PC-9 (cell line): ENCODE measurements around the gene SPRR1A. TPM values are rescaled to one million over a fixed set of nuclear protein-coding genes. Genes with fewer than 3 reads are reported as not detected.

Experiments used
- BruUV-seq: library from RNA; stranded (reverse); fragments of 400-500 nt; replicated peaks from 2 replicates; lab custom pipeline; 2021; lab: Mats Ljungman, UMichigan
- CTCF ChIA-PET: fragments of 300-600 bp; sonication (Branson Sonifier 250); formaldehyde crosslinking; loops from one replicate; lab custom pipeline; 2022; ENCODE audit warnings: antibody characterized with exemption; lab: Charles Lee
- POLR2A ChIA-PET: fragments of 300-600 bp; sonication (Branson Sonifier 250); formaldehyde crosslinking; loops from one replicate; lab custom pipeline; 2022; ENCODE audit warnings: antibody characterized with exemption; ENCODE audit not compliant: unreplicated experiment; lab: Charles Lee
- DNase-seq, 2 experiments: peaks; one replicate each; pipeline versions ENCODE4 v3.0.0 to v3.0.0-alpha.2; 2015 to 2022; ENCODE audit warnings: mixed read lengths in 1 of 2
- H2AFZ ChIP-seq: fragments of 200-600 bp; sonication (generic); 2 replicates; pipeline ENCODE4 v1.8.1; 2017; ENCODE audit warnings: antibody characterized with exemption
- H3F3A ChIP-seq: fragments of 200-600 bp; sonication (generic); 2 replicates; pipeline ENCODE4 v1.8.1; 2017; ENCODE audit warnings: antibody characterized with exemption, mild to moderate bottlenecking, low read depth; ENCODE audit not compliant: insufficient read depth
- H3K27ac ChIP-seq: fragments of 200-600 bp; sonication (generic); 2 replicates; pipeline ENCODE4 v1.6.1; 2016; ENCODE audit warnings: mixed run types
- H3K27me3 ChIP-seq: fragments of 200-600 bp; sonication (generic); 2 replicates; pipeline ENCODE4 v1.6.1; 2016; ENCODE audit warnings: low read depth, mixed run types; ENCODE audit not compliant: insufficient read depth
- H3K36me3 ChIP-seq: fragments of 200-600 bp; sonication (generic); 2 replicates; pipeline ENCODE4 v1.6.1; 2016; ENCODE audit warnings: low read depth, mixed run types
- H3K4me1 ChIP-seq: fragments of 200-600 bp; sonication (generic); replicated peaks from 2 replicates; pipeline ENCODE4 v1.6.1; 2016; ENCODE audit warnings: mixed run types; ENCODE audit not compliant: insufficient read depth
- H3K4me2 ChIP-seq: fragments of 200-600 bp; sonication (generic); 2 replicates; pipeline ENCODE4 v1.6.1; 2017; ENCODE audit warnings: mixed run types
- H3K4me3 ChIP-seq: fragments of 200-600 bp; sonication (generic); 2 replicates; pipeline ENCODE4 v1.6.1; 2016; ENCODE audit warnings: mixed run types
- H3K79me2 ChIP-seq: fragments of 200-600 bp; sonication (generic); 2 replicates; pipeline ENCODE4 v1.6.1; 2017; ENCODE audit warnings: low read depth, mixed run types
- H3K9me2 ChIP-seq: fragments of 200-600 bp; sonication (generic); 2 replicates; pipeline ENCODE4 v1.8.1; 2017; ENCODE audit warnings: mild to moderate bottlenecking; ENCODE audit not compliant: insufficient read depth
- H3K9me3 ChIP-seq: fragments of 200-600 bp; sonication (generic); 2 replicates; pipeline ENCODE4 v1.8.1; 2016; ENCODE audit warnings: low read depth; ENCODE audit not compliant: insufficient read depth
- H4K20me1 ChIP-seq: fragments of 200-600 bp; sonication (generic); 2 replicates; pipeline ENCODE4 v1.8.1; 2017; ENCODE audit not compliant: insufficient read depth
- EZH2 ChIP-seq: fragments of 200-600 bp; sonication (generic); IDR thresholded peaks from 2 replicates; pipeline ENCODE4 v1.8.0; 2017; ENCODE audit warnings: antibody characterized with exemption, low read depth
- intact Hi-C: fragments of 100-400 bp; cut with micrococcal nuclease; formaldehyde crosslinking; loops from one replicate; pipeline ENCODE4 v1.10.0; 2022; ENCODE audit not compliant: unreplicated experiment
- total RNA-seq: library from RNA; stranded (reverse); gene quantifications from 2 replicates; pipeline ENCODE4 v1.2.3, GENCODE V29; 2021
- TF ChIP-seq, protein P1 (sequence below): fragments of 200-600 bp; sonication (generic); conservative IDR thresholded peaks from 2 replicates; pipeline ENCODE4 v1.6.1; 2017; ENCODE audit warnings: mixed run types, antibody characterized with exemption, mild to moderate bottlenecking, moderate library complexity

Gene SPRR1A
- total RNA-seq, 1 experiment from 2014 or later: not detected

DNA sequence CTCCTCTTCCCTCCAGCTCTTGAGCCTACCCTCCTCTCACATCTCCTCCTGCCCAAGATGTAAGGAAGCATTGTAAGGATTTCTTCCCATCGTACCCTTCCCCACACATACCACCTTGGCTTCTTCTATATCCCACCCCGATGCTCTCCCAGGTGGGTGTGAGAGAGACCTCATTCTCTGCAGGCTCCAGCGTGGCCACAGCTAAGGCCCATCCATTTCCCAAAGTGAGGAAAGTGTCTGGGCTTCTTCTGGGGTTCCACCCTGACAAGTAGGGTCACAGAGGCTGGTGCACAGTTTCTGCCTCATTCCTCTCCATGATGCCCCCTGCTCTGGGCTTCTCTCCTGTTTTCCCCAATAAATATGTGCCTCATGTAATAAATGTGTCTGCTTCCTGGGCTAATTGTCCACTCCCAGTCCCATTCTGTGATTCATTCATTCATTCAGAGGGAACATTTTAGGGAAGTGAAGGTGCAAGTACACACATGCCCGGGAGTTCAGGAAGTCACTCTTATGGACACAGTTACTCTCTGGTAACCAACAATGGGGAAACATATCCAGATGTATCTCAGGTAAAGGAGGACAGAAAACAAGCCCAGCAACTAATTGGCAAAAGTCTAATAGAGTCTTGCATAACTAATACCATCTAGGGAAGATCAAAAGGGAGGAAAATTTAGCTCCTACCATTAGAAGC lies 11.5 kb upstream of the SPRR1A start:
- H3K9me3 ChIP-seq: no peaks in the 10 kb centered on the region
- no peaks in the 10 kb centered on the region; the same call in 1 of the 2 replicates for H3F3A ChIP-seq
- no TSS peak for BruUV-seq
- TF ChIP-seq EZH2: no peak
- TF ChIP-seq, protein P1, sequence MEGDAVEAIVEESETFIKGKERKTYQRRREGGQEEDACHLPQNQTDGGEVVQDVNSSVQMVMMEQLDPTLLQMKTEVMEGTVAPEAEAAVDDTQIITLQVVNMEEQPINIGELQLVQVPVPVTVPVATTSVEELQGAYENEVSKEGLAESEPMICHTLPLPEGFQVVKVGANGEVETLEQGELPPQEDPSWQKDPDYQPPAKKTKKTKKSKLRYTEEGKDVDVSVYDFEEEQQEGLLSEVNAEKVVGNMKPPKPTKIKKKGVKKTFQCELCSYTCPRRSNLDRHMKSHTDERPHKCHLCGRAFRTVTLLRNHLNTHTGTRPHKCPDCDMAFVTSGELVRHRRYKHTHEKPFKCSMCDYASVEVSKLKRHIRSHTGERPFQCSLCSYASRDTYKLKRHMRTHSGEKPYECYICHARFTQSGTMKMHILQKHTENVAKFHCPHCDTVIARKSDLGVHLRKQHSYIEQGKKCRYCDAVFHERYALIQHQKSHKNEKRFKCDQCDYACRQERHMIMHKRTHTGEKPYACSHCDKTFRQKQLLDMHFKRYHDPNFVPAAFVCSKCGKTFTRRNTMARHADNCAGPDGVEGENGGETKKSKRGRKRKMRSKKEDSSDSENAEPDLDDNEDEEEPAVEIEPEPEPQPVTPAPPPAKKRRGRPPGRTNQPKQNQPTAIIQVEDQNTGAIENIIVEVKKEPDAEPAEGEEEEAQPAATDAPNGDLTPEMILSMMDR: no peak
- H3K9me2 ChIP-seq: no peaks in the 10 kb centered on the region
- no peak for DNase-seq
- no peaks in the 10 kb centered on the region for H3K36me3 ChIP-seq
- no peaks in the 10 kb centered on the region for H4K20me1 ChIP-seq
- CTCF ChIA-PET: no interaction called here
- no peak overlapping the region for H3K4me3 ChIP-seq
- H3K4me1 ChIP-seq: peaks cover 5% of the 10 kb centered on the region
- POLR2A ChIA-PET: no interaction called here
- H2AFZ ChIP-seq: no peak overlapping the region
- no peak overlapping the region for H3K27ac ChIP-seq
- no peaks in the 10 kb centered on the region for H3K79me2 ChIP-seq
- intact Hi-C loops: no loop called here
- no peaks in the 10 kb centered on the region for H3K27me3 ChIP-seq
- no peak overlapping the region for H3K4me2 ChIP-seq

DNA sequence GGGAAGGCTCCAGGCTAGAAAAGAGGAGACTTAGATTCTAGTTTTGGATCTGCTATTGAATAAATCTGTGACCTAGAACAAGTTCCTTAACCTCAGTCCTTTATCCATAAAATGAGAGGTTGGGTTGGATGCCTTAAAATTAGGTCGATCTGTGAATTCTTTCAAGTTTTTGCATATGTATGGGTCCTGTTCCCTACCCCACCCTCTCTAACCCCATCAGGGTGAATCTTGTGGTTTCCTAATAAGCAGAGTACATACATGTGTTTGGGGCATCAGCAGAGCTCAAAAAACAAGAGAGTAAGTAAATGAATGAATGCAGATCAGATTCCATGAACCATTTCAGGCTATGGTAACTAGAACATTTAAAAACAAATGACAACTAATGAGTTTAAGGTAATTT lies 7.2 kb upstream of the SPRR1A start:
- Histone ChIP-seq H3K4me1 (peaks cover 2% of the 10 kb centered on the region; the same call in 1 of the 2 replicates), H3K27me3 (no peaks in the 10 kb centered on the region), H3K4me3 (no peak overlapping the region), H3K36me3 (no peaks in the 10 kb centered on the region), H3K9me3 (no peaks in the 10 kb centered on the region), H2AFZ (no peak overlapping the region), H4K20me1 (no peaks in the 10 kb centered on the region), H3K9me2 (no peaks in the 10 kb centered on the region), H3F3A (no peaks in the 10 kb centered on the region), H3K79me2 (no peaks in the 10 kb centered on the region), H3K4me2 (no peak overlapping the region), H3K27ac (no peak overlapping the region)
- intact Hi-C loops: no loop called here
- BruUV-seq: no TSS peak
- ChIA-PET CTCF (no interaction called here), POLR2A (no interaction called here)
- TF ChIP-seq EZH2: no peak
- TF ChIP-seq, protein P1: no peak
- no peak for DNase-seq

DNA sequence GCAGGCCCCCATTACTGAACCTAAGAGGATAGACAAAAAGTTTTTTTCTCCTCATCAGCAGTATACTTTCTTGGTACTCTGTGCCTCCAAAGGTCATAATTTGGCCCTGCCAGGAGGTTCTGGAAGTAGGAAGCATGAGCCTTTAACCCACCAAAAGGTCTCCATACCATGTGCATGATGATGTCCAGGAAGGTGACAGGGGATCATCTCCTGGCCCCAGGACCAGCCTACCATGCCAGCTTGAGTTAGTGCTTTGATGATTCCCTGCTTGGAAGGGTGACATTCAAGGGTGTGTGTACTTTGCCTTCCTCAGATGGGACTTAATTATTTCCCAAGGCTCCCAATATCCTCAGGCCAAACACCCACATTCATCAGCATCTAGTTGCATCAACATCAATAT lies 6.3 kb upstream of the SPRR1A start:
- Histone ChIP-seq H3K27ac (no peak overlapping the region), H2AFZ (no peak overlapping the region), H3K4me1 (peaks cover 11% of the 10 kb centered on the region), H3K4me2 (no peak overlapping the region), H4K20me1 (no peaks in the 10 kb centered on the region), H3K9me2 (no peaks in the 10 kb centered on the region), H3K36me3 (no peaks in the 10 kb centered on the region), H3K9me3 (no peaks in the 10 kb centered on the region), H3K79me2 (no peaks in the 10 kb centered on the region), H3K27me3 (no peaks in the 10 kb centered on the region), H3F3A (no peaks in the 10 kb centered on the region), H3K4me3 (no peak overlapping the region)
- no peak for DNase-seq
- no TSS peak for BruUV-seq
- intact Hi-C loops: no loop called here
- POLR2A ChIA-PET: interaction anchor here (0.6 kb wide), 1 partner anchor 175 kb away, joined by 5 read pairs; no protein-coding TSS in a partner anchor
- no peak for TF ChIP-seq EZH2
- TF ChIP-seq, protein P1: no peak
- CTCF ChIA-PET: no interaction called here
